SK-N-SH treated with all-trans-retinoic acid at 6 μM for 48 hours (cell line): ENCODE measurements around the gene OTUD3.

Experiments used
- ATAC-seq: fragments of 200-7000 bp; cut with Tn5 transposase; 3 replicates; pipeline ENCODE4 v1.9.1; 2020; ENCODE audit warnings: mild to moderate bottlenecking, moderate library complexity
- ARNTL ChIP-seq: fragments of 450-650 bp; formaldehyde crosslinking; IDR thresholded peaks from 2 replicates; pipeline ENCODE4 v1.5.0; 2020; ENCODE audit warnings: low read depth, mild to moderate bottlenecking, moderate library complexity, borderline replicate concordance
- BACH2 ChIP-seq: fragments of 250-450 bp; sonication (Bioruptor Pico); IDR thresholded peaks from 2 replicates; pipeline ENCODE4 v1.9.0; 2021; ENCODE audit warnings: mild to moderate bottlenecking, borderline replicate concordance
- CSDC2 ChIP-seq: fragments of 250-450 bp; sonication (Bioruptor Pico); IDR thresholded peaks from 2 replicates; pipeline ENCODE4 v1.5.0; 2020; ENCODE audit warnings: mild to moderate bottlenecking, moderate library complexity
- ESRRG ChIP-seq: fragments of 250-450 bp; sonication (Bioruptor Pico); IDR thresholded peaks from 2 replicates; pipeline ENCODE4 v1.6.1; 2021; ENCODE audit warnings: mild to moderate bottlenecking
- GLIS3 ChIP-seq: fragments of 250-450 bp; sonication (Bioruptor Pico); IDR thresholded peaks from 2 replicates; pipeline ENCODE4 v1.5.0; 2020; ENCODE audit warnings: mild to moderate bottlenecking, moderate library complexity
- ISL1 ChIP-seq: fragments of 250-450 bp; sonication (Bioruptor Pico); IDR thresholded peaks from 2 replicates; pipeline ENCODE4 v2.1.2; 2022; ENCODE audit warnings: mild to moderate bottlenecking, moderate library complexity
- PPARA ChIP-seq: fragments of 250-450 bp; sonication (Bioruptor Pico); IDR thresholded peaks from 2 replicates; pipeline ENCODE4 v1.5.0; 2020; ENCODE audit warnings: mild to moderate bottlenecking, borderline replicate concordance
- RARB ChIP-seq: fragments of 250-450 bp; sonication (Bioruptor Pico); IDR thresholded peaks from 2 replicates; pipeline ENCODE4 v1.8.0; 2021; ENCODE audit warnings: mild to moderate bottlenecking, moderate library complexity
- SNAI2 ChIP-seq: fragments of 250-450 bp; sonication (Bioruptor Pico); IDR thresholded peaks from 2 replicates; pipeline ENCODE4 v1.5.0; 2020; ENCODE audit warnings: mild to moderate bottlenecking, moderate library complexity
- TCF4 ChIP-seq: fragments of 250-450 bp; sonication (Bioruptor Pico); IDR thresholded peaks from 2 replicates; pipeline ENCODE4 v1.8.0; 2021; ENCODE audit warnings: mild to moderate bottlenecking, moderate library complexity, borderline replicate concordance
- ZC3H10 ChIP-seq: fragments of 250-450 bp; sonication (Bioruptor Pico); IDR thresholded peaks from 2 replicates; pipeline ENCODE4 v1.5.1; 2021; ENCODE audit warnings: mild to moderate bottlenecking, moderate library complexity
- ZFP3 ChIP-seq: fragments of 250-450 bp; sonication (Bioruptor Pico); IDR thresholded peaks from 2 replicates; pipeline ENCODE4 v1.5.0; 2020; ENCODE audit warnings: mild to moderate bottlenecking, moderate library complexity
- ZFP30 ChIP-seq: fragments of 450-650 bp; formaldehyde crosslinking; IDR thresholded peaks from 2 replicates; pipeline ENCODE4 v1.5.0; 2022; ENCODE audit warnings: mild to moderate bottlenecking, moderate library complexity
- ZNF70 ChIP-seq: fragments of 450-650 bp; formaldehyde crosslinking; IDR thresholded peaks from 2 replicates; pipeline ENCODE4 v1.5.0; 2020; ENCODE audit warnings: mild to moderate bottlenecking, moderate library complexity
- ZNF8 ChIP-seq: fragments of 450-650 bp; formaldehyde crosslinking; IDR thresholded peaks from 2 replicates; pipeline ENCODE4 v1.5.0; 2020; ENCODE audit warnings: mild to moderate bottlenecking, moderate library complexity
- TF ChIP-seq, protein P1 (sequence below): fragments of 250-450 bp; sonication (Bioruptor Pico); IDR thresholded peaks from 2 replicates; pipeline ENCODE4 v1.5.0; 2020; ENCODE audit warnings: mild to moderate bottlenecking, moderate library complexity
- TF ChIP-seq, protein P2 (sequence below): fragments of 250-450 bp; sonication (Bioruptor Pico); IDR thresholded peaks from 2 replicates; pipeline ENCODE4 v1.8.0; 2020; ENCODE audit warnings: mild to moderate bottlenecking, moderate library complexity, borderline replicate concordance
- TF ChIP-seq, protein P3 (sequence below): fragments of 250-450 bp; sonication (Bioruptor Pico); IDR thresholded peaks from 2 replicates; pipeline ENCODE4 v1.5.1; 2021; ENCODE audit warnings: mild to moderate bottlenecking, moderate library complexity
- TF ChIP-seq, protein P4 (sequence below): fragments of 250-450 bp; sonication (Bioruptor Pico); IDR thresholded peaks from 2 replicates; pipeline ENCODE4 v1.5.1; 2020; ENCODE audit warnings: low read depth, mild to moderate bottlenecking, moderate library complexity
- TF ChIP-seq, protein P5 (sequence below): fragments of 250-450 bp; sonication (Bioruptor Pico); IDR thresholded peaks from 2 replicates; pipeline ENCODE4 v1.8.0; 2021; ENCODE audit warnings: low read depth, mild to moderate bottlenecking, moderate library complexity, borderline replicate concordance

The OTUD3 gene

DNA sequence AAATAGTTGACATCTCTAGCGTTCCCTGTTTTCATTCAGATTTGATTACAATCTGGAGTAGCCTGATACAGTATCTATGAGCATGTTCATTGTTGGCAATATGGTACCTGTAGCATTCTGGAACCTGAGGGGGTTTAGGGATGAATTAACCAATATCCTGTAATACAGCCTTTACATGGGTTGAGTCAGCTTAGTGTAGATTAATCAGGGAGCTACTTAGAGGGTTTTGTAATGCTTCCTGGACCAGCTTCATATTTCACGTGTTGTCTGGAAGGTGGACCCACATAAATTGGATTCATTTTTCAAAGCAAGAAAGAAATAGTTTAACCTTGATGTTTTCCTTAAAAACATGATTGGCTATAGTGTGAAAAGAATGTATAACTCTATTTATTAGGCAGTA is 3.6 kb downstream of the OTUD3 start:
- no peak for ATAC-seq
- TF ChIP-seq, protein P1, sequence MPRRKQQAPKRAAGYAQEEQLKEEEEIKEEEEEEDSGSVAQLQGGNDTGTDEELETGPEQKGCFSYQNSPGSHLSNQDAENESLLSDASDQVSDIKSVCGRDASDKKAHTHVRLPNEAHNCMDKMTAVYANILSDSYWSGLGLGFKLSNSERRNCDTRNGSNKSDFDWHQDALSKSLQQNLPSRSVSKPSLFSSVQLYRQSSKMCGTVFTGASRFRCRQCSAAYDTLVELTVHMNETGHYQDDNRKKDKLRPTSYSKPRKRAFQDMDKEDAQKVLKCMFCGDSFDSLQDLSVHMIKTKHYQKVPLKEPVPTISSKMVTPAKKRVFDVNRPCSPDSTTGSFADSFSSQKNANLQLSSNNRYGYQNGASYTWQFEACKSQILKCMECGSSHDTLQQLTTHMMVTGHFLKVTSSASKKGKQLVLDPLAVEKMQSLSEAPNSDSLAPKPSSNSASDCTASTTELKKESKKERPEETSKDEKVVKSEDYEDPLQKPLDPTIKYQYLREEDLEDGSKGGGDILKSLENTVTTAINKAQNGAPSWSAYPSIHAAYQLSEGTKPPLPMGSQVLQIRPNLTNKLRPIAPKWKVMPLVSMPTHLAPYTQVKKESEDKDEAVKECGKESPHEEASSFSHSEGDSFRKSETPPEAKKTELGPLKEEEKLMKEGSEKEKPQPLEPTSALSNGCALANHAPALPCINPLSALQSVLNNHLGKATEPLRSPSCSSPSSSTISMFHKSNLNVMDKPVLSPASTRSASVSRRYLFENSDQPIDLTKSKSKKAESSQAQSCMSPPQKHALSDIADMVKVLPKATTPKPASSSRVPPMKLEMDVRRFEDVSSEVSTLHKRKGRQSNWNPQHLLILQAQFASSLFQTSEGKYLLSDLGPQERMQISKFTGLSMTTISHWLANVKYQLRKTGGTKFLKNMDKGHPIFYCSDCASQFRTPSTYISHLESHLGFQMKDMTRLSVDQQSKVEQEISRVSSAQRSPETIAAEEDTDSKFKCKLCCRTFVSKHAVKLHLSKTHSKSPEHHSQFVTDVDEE (CRISPR knock-in tag), result no peak
- no peak for TF ChIP-seq ZNF8 (CRISPR knock-in tag)
- no peak for TF ChIP-seq TCF4 (CRISPR knock-in tag)
- TF ChIP-seq ESRRG, result no peak
- no peak for TF ChIP-seq RARB (CRISPR knock-in tag)
- TF ChIP-seq, protein P2, sequence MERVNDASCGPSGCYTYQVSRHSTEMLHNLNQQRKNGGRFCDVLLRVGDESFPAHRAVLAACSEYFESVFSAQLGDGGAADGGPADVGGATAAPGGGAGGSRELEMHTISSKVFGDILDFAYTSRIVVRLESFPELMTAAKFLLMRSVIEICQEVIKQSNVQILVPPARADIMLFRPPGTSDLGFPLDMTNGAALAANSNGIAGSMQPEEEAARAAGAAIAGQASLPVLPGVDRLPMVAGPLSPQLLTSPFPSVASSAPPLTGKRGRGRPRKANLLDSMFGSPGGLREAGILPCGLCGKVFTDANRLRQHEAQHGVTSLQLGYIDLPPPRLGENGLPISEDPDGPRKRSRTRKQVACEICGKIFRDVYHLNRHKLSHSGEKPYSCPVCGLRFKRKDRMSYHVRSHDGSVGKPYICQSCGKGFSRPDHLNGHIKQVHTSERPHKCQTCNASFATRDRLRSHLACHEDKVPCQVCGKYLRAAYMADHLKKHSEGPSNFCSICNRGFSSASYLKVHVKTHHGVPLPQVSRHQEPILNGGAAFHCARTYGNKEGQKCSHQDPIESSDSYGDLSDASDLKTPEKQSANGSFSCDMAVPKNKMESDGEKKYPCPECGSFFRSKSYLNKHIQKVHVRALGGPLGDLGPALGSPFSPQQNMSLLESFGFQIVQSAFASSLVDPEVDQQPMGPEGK (CRISPR knock-in tag), result no peak
- TF ChIP-seq PPARA (CRISPR knock-in tag), result no peak
- no peak for TF ChIP-seq ZNF70 (CRISPR knock-in tag)
- TF ChIP-seq, protein P3, sequence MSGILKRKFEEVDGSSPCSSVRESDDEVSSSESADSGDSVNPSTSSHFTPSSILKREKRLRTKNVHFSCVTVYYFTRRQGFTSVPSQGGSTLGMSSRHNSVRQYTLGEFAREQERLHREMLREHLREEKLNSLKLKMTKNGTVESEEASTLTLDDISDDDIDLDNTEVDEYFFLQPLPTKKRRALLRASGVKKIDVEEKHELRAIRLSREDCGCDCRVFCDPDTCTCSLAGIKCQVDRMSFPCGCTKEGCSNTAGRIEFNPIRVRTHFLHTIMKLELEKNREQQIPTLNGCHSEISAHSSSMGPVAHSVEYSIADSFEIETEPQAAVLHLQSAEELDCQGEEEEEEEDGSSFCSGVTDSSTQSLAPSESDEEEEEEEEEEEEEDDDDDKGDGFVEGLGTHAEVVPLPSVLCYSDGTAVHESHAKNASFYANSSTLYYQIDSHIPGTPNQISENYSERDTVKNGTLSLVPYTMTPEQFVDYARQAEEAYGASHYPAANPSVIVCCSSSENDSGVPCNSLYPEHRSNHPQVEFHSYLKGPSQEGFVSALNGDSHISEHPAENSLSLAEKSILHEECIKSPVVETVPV (CRISPR knock-in tag), result no peak
- TF ChIP-seq ARNTL (CRISPR knock-in tag), result no peak
- no peak for TF ChIP-seq ZFP3 (CRISPR knock-in tag)
- TF ChIP-seq, protein P4, sequence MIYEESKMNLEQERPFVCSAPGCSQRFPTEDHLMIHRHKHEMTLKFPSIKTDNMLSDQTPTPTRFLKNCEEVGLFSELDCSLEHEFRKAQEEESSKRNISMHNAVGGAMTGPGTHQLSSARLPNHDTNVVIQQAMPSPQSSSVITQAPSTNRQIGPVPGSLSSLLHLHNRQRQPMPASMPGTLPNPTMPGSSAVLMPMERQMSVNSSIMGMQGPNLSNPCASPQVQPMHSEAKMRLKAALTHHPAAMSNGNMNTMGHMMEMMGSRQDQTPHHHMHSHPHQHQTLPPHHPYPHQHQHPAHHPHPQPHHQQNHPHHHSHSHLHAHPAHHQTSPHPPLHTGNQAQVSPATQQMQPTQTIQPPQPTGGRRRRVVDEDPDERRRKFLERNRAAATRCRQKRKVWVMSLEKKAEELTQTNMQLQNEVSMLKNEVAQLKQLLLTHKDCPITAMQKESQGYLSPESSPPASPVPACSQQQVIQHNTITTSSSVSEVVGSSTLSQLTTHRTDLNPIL (CRISPR knock-in tag), result no peak
- no peak for TF ChIP-seq CSDC2 (CRISPR knock-in tag)
- TF ChIP-seq ZC3H10, result no peak
- TF ChIP-seq GLIS3 (CRISPR knock-in tag), result no peak
- no peak for TF ChIP-seq BACH2 (CRISPR knock-in tag)

DNA sequence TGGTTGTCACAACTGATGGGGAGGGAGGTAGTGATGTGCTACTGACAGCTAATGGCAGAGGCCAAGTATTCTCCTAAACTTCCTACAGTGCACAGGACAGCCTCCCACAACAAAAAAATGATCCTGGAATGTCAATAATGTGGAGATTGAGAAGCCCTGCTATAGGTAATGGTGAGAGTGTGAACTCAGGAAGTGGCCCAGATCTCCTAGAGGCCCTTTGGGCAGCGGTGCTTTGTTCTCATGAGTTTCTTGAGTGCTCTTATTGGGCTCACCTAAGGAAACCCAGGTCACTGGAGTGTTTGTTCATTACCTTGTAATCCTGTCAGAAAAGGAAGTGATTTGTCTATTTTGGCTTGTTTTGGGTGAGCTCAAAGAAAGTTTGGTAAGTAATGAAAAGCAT is 5.9 kb downstream of the OTUD3 start:
- ATAC-seq, result no peak
- no peak for TF ChIP-seq CSDC2 (CRISPR knock-in tag)
- TF ChIP-seq, protein P3 (CRISPR knock-in tag), result no peak
- TF ChIP-seq ZC3H10, result no peak
- TF ChIP-seq ZFP30 (CRISPR knock-in tag), result no peak
- TF ChIP-seq, all 23 proteins: peak for 0

DNA sequence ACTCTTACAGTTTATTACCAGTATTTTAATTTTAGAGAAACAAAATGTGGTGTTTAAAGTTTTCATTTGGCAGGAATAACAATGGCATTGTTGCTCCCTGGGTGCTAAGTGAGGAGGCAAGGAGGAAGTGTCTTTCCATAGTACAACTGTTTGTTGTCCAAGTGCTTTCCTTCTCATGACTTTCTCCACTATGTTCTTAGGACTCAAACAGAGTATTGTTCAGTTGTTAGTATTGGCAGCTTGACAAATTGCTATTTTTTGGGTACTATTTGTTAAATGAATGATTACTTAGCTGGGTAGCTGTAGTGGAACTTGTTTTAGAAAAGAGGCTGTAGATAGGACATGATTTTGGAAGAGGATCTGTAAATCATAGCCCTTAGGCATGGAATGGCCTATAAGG is 7.5 kb downstream of the OTUD3 start:
- ATAC-seq, result no peak
- TF ChIP-seq ZNF70 (CRISPR knock-in tag) (no peak), ISL1 (CRISPR knock-in tag) (no peak), RARB (CRISPR knock-in tag) (no peak), TCF4 (CRISPR knock-in tag) (no peak), ZNF8 (CRISPR knock-in tag) (no peak), SNAI2 (CRISPR knock-in tag) (no peak), ARNTL (CRISPR knock-in tag) (no peak)
- TF ChIP-seq, protein P2 (CRISPR knock-in tag), result no peak
- TF ChIP-seq, protein P5, sequence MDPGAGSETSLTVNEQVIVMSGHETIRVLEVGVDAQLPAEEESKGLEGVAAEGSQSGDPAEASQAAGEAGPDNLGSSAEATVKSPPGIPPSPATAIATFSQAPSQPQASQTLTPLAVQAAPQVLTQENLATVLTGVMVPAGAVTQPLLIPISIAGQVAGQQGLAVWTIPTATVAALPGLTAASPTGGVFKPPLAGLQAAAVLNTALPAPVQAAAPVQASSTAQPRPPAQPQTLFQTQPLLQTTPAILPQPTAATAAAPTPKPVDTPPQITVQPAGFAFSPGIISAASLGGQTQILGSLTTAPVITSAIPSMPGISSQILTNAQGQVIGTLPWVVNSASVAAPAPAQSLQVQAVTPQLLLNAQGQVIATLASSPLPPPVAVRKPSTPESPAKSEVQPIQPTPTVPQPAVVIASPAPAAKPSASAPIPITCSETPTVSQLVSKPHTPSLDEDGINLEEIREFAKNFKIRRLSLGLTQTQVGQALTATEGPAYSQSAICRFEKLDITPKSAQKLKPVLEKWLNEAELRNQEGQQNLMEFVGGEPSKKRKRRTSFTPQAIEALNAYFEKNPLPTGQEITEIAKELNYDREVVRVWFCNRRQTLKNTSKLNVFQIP (CRISPR knock-in tag), result no peak
- TF ChIP-seq, protein P1 (CRISPR knock-in tag), result no peak
- TF ChIP-seq, protein P3 (CRISPR knock-in tag), result no peak
